HepG2 (cell line): ENCODE measurements around the gene BMP6. TPM values are rescaled to one million over a fixed set of nuclear protein-coding genes. Genes with fewer than 3 reads are reported as not detected.

Experiments used
- ATAC-seq: fragments of 200-7000 bp; cut with Tn5 transposase; 3 replicates; pipeline ENCODE4 v1.9.1; 2020; ENCODE audit warnings: mild to moderate bottlenecking, moderate library complexity
- BruUV-seq: library from RNA; stranded (reverse); fragments of 400-500 nt; replicated peaks from 2 replicates; lab custom pipeline; 2021; lab: Mats Ljungman, UMichigan
- CTCF ChIA-PET: fragments of 300-600 bp; formaldehyde crosslinking; extraction: SDS; loops from one replicate; lab custom pipeline; 2021; ENCODE audit warnings: low total read pairs, inconsistent platforms, low intra/inter-chr PET ratio; lab: Yijun Ruan, JAX
- POLR2A ChIA-PET: fragments of 350-600 bp; sonication (Branson Sonifier 250); formaldehyde crosslinking; loops from one replicate; lab custom pipeline; 2020; ENCODE audit warnings: antibody characterized with exemption, inconsistent platforms; lab: Yijun Ruan, JAX
- DNase-seq: peaks from one replicate; pipeline ENCODE4 v3.0.0-alpha.2; 2015; ENCODE audit warnings: low spot score
- FAIRE-seq: peaks from 3 replicates; lab custom pipeline; 2011; peaks lifted over from hg19 to GRCh38; lab: Jason Lieb, UNC
- H2AFZ ChIP-seq: one replicate; pipeline ENCODE4 v1.6.1; 2011; ENCODE audit warnings: low read length, inconsistent platforms
- H3K27ac ChIP-seq: fragments of 300-600 bp; 3 replicates; pipeline ENCODE4 v1.8.0; 2011; ENCODE audit warnings: mixed run types, mild to moderate bottlenecking, mixed read lengths, low read length, inconsistent platforms; ENCODE audit not compliant: insufficient read depth; ENCODE audit errors: extremely low read length
- H3K27me3 ChIP-seq, 2 experiments: fragments of 200-600 bp in 1 of 2; 2 replicates in 1 of 2; 3 replicates in 1 of 2; pipeline versions ENCODE4 v1.6.0 to v1.8.0; 2011; ENCODE audit warnings: low read length in 2 of 2, mild to moderate bottlenecking in 2 of 2, moderate library complexity in 2 of 2, inconsistent platforms in 1 of 2; ENCODE audit not compliant: insufficient read depth in 2 of 2, control insufficient read depth in 1 of 2
- H3K36me3 ChIP-seq, 2 experiments: fragments of 200-600 bp in 1 of 2; replicated peaks in 1 of 2; 2 replicates in 1 of 2; 3 replicates in 1 of 2; pipeline versions ENCODE4 v1.5.1 to v1.8.0; 2011; ENCODE audit warnings: low read length in 2 of 2, inconsistent platforms in 1 of 2; ENCODE audit not compliant: insufficient read depth in 2 of 2, control insufficient read depth in 1 of 2
- H3K4me1 ChIP-seq: 2 replicates; pipeline ENCODE4 v1.5.1; 2012; ENCODE audit warnings: low read length, inconsistent platforms; ENCODE audit not compliant: insufficient read depth
- H3K4me2 ChIP-seq: 2 replicates; pipeline ENCODE4 v1.6.0; 2011; ENCODE audit warnings: low read depth, low read length, inconsistent platforms
- H3K4me3 ChIP-seq, 3 experiments: fragments of 200-600 bp in 1 of 3; sonication (generic), shearing (Covaris generic) in 1 of 3; replicated peaks in 1 of 3; 2 replicates each; pipeline ENCODE4 v1.5.1; 2011 to 2016; ENCODE audit warnings: low read length in 3 of 3, inconsistent platforms in 2 of 3, low read depth in 2 of 3, mild to moderate bottlenecking in 2 of 3, control low read depth in 1 of 3, mixed read lengths in 1 of 3; ENCODE audit not compliant: insufficient read depth in 1 of 3
- H3K79me2 ChIP-seq: one replicate; pipeline ENCODE4 v1.6.1; 2011; ENCODE audit warnings: low read length, inconsistent platforms; ENCODE audit not compliant: insufficient read depth
- H3K9ac ChIP-seq: 2 replicates; pipeline ENCODE4 v1.6.0; 2011; ENCODE audit warnings: mild to moderate bottlenecking, low read depth, low read length, inconsistent platforms; ENCODE audit not compliant: insufficient read depth
- H3K9me3 ChIP-seq: 2 replicates; pipeline ENCODE4 v1.5.1; 2012; ENCODE audit warnings: mild to moderate bottlenecking, low read length
- H4K20me1 ChIP-seq: 2 replicates; pipeline ENCODE4 v1.6.0; 2011; ENCODE audit warnings: inconsistent platforms, mild to moderate bottlenecking, low read length, moderate library complexity; ENCODE audit not compliant: insufficient read depth
- ATF6 ChIP-seq: sonication (generic); formaldehyde crosslinking; conservative IDR thresholded peaks from 2 replicates; pipeline ENCODE4 v1.4.0; 2020; ENCODE audit warnings: missing genetic modification reagents
- FOXO1 ChIP-seq: sonication (generic); formaldehyde crosslinking; IDR thresholded peaks from 2 replicates; pipeline ENCODE4 v1.4.0; 2020; ENCODE audit warnings: missing genetic modification reagents
- GRHL1 ChIP-seq: sonication (generic); formaldehyde crosslinking; conservative IDR thresholded peaks from 2 replicates; pipeline ENCODE4 v1.8.0; 2022; ENCODE audit warnings: missing genetic modification reagents
- MAFG ChIP-seq: sonication (generic); formaldehyde crosslinking; IDR thresholded peaks from 2 replicates; pipeline ENCODE4 v1.5.1; 2020; ENCODE audit warnings: mild to moderate bottlenecking, missing genetic modification reagents
- SP1 ChIP-seq, 2 experiments: fragments of 450-650 bp in 1 of 2; sonication (generic) in 1 of 2; formaldehyde crosslinking in 1 of 2; IDR thresholded peaks; 2 replicates each; pipeline versions ENCODE4 v1.4.0 to v1.6.1; 2016 to 2020; ENCODE audit warnings: missing genetic modification reagents in 1 of 2
- U2AF2 ChIP-seq: fragments of 200-400 bp; formaldehyde crosslinking; IDR thresholded peaks from 2 replicates; pipeline ENCODE4 v1.6.1; 2017; ENCODE audit warnings: low read depth, mild to moderate bottlenecking, low read length
- ZBTB25 ChIP-seq: IDR thresholded peaks from 2 replicates; pipeline ENCODE4 v1.6.1; 2018; ENCODE audit warnings: missing genetic modification reagents
- ZNF570 ChIP-seq: sonication (generic); formaldehyde crosslinking; IDR thresholded peaks from 2 replicates; pipeline ENCODE4 v1.4.0; 2020; ENCODE audit warnings: mild to moderate bottlenecking, missing genetic modification reagents, borderline replicate concordance
- ZNF574 ChIP-seq: sonication (generic); formaldehyde crosslinking; IDR thresholded peaks from 2 replicates; pipeline ENCODE4 v1.4.0; 2020; ENCODE audit warnings: missing genetic modification reagents
- WGBS: methylation state at CpG from one replicate; pipeline ENCODE4 v1.1.6; 2017; ENCODE audit warnings: low lambda C conversion rate; 5-methylcytosine and 5-hydroxymethylcytosine counted together
- in situ Hi-C: cut with HindIII; loops from 2 replicates; pipeline ENCODE4 v1.10.0; 2017; ENCODE audit warnings: low pct_unique_long_range_greater_than_20kb; ENCODE audit not compliant: extremely low pct_ligation_motif_present
- intact Hi-C: fragments of 100-400 bp; cut with micrococcal nuclease; formaldehyde crosslinking; loops from one replicate; pipeline ENCODE4 v1.10.0; 2022; ENCODE audit not compliant: unreplicated experiment
- polyA plus RNA-seq, 8 experiments: library from polyadenylated mRNA; depleted of rRNA in 3 of 8; stranded (reverse) in 7 of 8; unstranded in 1 of 8; fragments of >200 nt; fragmentation: Illumina TruSeq in 4 of 8; extraction: Trizol in 4 of 8; gene quantifications; 2 replicates each; pipeline versions ENCODE4 v1.2.1 to v1.2.3, GENCODE V29; 2011 to 2016; ENCODE audit warnings: low read depth in 4 of 8, missing spikeins in 1 of 8, mixed read lengths in 1 of 8; ENCODE audit not compliant: insufficient read depth in 1 of 8
- total RNA-seq, 5 experiments: library from RNA; depleted of rRNA; stranded (reverse); fragments of >200 nt; fragmentation: Illumina TruSeq; extraction: Trizol; gene quantifications; 2 replicates each; pipeline ENCODE4 v1.2.3, GENCODE V29; 2016; ENCODE audit warnings: low read depth in 1 of 5

BMP6 gene
- total and polyA plus RNA-seq, 2 of the 13 experiments (the other 11 are each of a cell fraction or from before 2014, with no cell fraction given) = 0.09 to 0.18 TPM

- intact Hi-C loops = no loop called here
- Histone ChIP-seq H3K4me2 (no peak overlapping the region), H3K79me2 (no peaks in the 10 kb centered on the region), H3K9me3 (no peaks in the 10 kb centered on the region), H3K27ac (no peak overlapping the region), H3K27me3 (peaks cover 3 to 50% of the 10 kb centered on the region in 2 experiments; a peak in 4 of 5 replicates), H2AFZ (no peak overlapping the region), H4K20me1 (no peaks in the 10 kb centered on the region), H3K36me3 (no peaks in the 10 kb centered on the region), H3K4me1 (no peaks in the 10 kb centered on the region), H3K4me3 (no peak overlapping the region), H3K9ac (no peak overlapping the region)
- no peak for ATAC-seq
- POLR2A ChIA-PET = no interaction called here
- WGBS = 31% methylated on average over 9 of the region's 9 CpGs
- no peak for DNase-seq
- BruUV-seq = no TSS peak
- no peak for FAIRE-seq
- in situ Hi-C loops = no loop called here
- TF ChIP-seq ZNF570 (CRISPR knock-in tag) (no peak), ZBTB25 (CRISPR knock-in tag) (no peak), FOXO1 (CRISPR knock-in tag) (no peak), U2AF2 (no peak), SP1 (IDR thresholded peaks at IDR 0.05) (no peak), SP1 (CRISPR knock-in tag; IDR thresholded peaks at IDR 0.05) (no peak), MAFG (CRISPR knock-in tag) (no peak), ATF6 (CRISPR knock-in tag) (no peak), GRHL1 (CRISPR knock-in tag) (no peak), ZNF574 (CRISPR knock-in tag) (no peak)
- CTCF ChIA-PET = no interaction called here
Observed at GRCh38 chr6:7763881-7764280, 38.0 kb downstream of the BMP6 start.
